Skin of body (tissue), 2 donors: ENCODE measurements around the gene TMEM74B. TPM values are rescaled to one million over a fixed set of nuclear protein-coding genes. Genes with fewer than 3 reads are reported as not detected.
"Not testable (repeated sequence)": the region's sequence is repeated elsewhere in the genome, so short reads cannot be mapped to it uniquely, and the experiment has no call there.

Experiments
- DNase-seq: peaks from one replicate; lab custom pipeline; 2025; lab: John Stamatoyannopoulos, UW
- total RNA-seq: library from RNA; depleted of rRNA; stranded (reverse); fragments of >200 nt; gene quantifications from one replicate; pipeline ENCODE4 v1.2.3, GENCODE V29; 2014

Gene TMEM74B
- total RNA-seq, 1 donor from 2014 or later = 2.5 TPM

DNA sequence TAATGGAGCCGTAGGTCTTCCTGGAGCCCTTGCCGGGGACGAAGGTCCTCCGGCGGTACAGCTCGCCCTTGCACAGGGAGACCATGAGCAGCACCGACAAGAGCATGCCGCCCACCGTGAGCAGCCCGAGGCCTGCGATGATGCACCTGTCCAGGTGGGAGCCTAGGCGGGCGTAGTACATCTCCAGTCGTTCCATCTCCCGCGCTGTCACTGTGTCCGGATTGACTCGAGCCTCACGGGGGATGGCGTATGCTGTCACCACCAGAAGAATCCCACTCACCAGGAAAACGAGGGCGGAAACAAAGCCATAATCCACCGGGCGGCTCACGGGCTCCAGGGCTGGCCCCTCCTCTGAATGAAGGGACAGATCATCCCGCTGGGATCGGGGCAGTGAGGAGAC is 3.8 kb downstream of the TMEM74B start:
- DNase-seq = no peak

DNA sequence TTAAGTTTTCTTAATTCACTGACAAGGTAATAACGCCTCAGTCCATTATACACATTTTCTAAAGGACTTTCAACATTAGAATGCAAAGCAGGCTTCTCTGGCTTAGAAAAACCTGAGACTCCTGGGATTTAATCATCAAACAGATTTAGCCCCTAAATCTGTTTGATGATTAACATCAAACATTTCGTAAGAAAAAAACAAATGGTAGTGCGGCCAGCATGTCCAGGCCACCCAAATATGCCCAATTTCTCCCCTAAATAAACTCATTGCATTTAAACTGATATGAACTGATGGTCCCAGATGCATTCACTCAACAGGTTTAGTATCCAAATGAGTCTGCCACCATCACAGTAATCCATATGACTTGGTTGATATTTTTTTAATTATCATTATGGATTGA is 6.2 kb downstream of the TMEM74B start:
- no peak for DNase-seq

DNA sequence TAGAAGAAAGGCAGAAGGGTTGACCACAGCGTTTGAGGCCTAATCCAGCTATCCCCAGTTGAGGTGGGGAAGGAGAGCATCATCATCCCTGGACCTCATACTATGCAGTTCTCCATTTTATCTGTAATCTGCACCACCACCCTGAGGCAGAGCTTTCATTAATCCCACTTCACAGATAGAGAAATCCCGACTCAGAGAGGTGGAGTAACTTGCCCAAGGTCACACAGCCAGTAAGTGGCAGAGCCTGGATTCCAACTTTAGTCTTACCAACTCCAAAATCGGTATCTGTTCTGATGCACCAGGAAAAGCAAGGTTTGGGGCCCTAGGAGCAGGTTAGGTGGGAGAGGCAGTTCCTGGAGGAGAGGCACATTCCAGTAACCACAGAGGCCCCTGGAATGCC is 6.7 kb downstream of the TMEM74B start:
- no peak for DNase-seq

DNA sequence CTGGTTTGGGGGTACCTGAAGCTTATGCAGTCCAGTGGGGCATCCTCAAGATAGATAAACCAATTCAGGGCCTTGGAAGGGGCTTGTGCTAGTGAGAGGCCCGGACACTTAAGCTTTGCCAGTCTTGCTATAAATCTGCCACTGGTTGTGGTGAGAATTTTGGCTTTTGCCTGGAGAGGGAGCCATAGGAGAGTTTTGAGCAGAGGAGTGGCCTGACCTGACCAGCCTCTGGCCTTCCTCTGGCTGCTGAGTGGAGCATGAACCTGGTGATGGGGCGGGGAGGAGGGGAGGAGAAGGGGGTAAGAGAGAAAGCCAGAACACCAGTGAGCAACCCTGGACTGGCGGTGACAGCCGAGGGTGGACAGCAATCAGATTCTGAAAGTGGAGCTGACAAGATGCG is 7.1 kb downstream of the TMEM74B start:
- DNase-seq = no peak

DNA sequence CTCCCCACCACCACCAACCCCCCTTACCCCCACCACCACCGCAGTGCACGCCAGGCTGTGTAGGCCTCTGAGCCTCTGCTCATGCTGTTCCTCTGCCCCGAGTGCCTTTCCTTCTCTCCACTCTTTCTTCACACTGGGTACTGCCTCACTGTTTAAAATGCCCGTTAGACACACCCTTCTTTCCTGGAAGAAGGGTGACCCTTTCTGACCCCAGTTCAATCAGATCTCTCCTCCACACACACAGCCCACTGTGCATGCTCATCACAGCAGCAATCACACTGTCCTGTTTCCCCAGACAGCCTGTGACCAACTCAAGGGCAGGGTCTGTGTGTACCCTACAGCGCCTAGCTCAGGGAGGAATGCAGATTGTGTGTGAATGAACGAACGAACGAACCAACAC is 10.0 kb downstream of the TMEM74B start:
- DNase-seq = no peak

DNA sequence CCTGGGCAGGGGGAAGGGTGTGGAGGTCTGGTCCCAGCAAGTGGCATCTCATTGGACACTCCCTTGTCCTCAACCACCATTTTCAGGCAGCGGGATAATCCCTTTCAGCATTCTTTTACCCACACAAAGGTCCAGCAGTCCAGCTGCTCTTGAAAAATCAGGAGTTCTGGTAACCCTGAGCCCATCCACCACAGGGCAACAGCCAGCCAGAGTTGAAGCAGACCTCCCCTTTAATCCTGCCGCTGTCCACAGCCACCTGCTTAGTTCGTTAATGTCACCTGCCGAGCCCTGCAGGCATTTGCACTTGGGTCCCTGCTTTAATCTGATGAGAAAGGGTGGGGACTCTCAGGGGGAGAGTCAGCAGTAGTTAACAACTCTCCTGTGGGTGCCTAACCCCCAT is 11.1 kb downstream of the TMEM74B start:
- no peak for DNase-seq

DNA sequence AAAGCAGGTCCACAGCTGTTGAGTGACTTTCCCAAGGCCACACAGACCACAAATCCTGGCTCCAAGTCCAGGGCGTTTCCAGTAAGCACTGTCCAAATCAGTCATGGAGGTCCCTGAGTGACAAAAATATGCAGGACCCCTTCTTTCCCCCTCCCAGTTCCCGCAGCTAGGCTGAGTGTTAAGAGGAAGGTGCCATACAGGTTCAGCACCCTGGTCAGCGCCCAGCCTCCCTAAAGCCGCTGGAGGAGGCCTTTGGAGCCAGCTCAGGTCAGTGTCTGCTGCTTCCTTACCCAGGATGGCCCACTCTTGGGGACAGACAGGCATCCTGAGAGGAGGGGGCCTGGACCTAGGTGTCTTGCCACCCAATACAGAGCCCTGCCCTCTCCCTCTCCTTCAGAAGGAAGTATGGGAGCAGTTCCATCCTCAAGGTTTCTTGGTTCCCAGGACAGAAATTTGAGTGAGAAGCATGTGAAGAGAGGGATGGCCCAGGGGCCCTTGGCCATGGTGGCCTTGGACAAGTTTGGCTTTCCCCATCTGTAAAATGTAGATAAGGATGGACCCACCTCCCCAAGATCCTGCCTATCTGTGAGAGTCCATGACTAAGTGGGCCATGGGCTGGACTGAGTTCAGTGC is 13.2 kb downstream of the TMEM74B start:
- no peak for DNase-seq

DNA sequence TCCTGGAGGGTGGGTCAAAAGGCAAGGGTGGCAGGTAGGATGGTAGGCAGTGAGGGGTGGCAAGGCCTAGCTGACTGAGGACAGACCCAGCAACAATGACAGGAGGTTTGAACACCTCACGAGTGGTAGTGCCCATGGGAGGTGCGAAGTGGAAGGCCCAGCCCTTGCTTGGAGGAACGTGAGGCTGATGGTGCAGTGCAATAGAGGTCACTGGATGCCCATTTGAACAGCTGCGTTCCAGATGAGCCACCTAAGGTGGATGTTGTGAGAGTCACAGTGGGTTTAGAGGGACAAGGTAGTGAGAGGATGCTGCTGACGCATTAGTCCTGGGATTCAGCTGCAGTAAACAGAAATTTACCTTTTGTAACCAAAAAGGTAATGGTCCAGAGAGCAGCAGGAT is 15.6 kb downstream of the TMEM74B start:
- no peak for DNase-seq

DNA sequence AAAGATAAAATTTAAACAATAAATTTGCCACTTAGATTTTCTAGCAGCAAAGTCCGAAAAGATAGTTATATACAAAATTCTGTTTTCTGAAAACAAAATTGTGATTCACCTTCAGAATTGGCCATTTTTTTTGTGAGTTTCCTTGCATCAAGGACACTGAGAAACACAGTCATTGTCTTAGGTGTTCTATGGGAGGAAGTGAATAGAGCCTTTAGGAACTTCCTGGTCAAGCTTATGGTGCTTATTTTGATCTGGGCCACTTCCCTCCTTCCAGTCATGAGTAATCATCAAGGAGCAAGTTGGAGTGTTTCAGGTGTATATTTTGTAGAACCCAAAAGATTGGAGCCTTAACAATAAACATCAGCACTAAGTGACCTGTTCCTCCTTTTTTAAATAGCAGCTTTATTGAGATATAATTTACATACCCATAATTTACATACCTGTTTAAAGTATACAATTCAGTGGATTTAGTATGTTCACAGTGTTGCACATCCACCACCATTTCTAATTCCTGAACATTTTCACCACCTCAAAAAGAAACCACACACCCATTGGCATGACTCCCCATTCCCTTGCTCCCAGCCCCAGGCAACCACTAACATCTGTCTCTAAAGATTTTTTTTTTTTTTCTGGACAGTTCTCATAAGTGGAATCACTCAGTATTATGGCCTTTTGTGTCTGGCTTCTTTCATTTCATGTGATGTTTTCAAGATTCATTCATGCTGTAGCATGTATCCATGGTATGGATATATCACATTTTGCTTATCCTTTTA is 17.6 kb downstream of the TMEM74B start:
- DNase-seq = no peak

DNA sequence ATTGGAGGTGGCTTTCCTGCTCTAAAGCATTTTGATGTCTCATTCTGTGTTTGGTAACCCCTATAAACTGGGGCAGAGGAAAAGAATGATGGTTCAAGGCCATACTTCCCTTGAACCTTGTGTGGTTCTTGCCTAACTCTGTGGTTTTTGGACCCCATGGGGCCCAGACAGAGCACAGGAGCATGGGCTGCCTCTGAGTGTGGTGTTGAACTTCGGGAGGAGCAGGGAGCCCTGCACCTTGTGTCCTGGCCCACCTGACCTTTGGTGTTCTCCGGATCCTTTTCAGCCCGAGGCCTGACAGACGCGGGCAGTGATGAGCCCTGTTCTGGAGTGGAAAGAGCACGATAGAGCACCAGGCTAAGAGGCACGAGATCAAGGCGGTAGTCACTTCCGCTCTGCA is 18.8 kb downstream of the TMEM74B start:
- DNase-seq = no peak

DNA sequence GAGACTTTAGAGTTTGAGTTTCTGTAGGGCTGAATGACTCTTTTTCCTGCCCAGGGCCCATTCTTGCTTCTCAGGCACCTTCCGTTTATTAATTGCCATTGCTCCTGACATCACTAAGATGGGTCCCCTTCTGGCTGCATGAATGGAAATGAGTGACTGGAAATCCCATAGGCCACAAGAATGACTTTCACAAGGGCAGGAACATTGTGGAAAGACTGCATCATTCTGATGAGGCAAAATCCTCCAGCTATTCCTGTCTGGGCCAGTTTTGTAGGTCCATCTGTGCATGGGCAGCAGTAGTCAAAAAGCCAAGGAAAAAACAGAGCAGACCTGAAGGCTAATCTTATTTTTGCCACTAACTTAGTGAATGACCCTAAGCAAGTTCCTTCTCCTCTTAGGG is 19.3 kb downstream of the TMEM74B start:
- no peak for DNase-seq

DNA sequence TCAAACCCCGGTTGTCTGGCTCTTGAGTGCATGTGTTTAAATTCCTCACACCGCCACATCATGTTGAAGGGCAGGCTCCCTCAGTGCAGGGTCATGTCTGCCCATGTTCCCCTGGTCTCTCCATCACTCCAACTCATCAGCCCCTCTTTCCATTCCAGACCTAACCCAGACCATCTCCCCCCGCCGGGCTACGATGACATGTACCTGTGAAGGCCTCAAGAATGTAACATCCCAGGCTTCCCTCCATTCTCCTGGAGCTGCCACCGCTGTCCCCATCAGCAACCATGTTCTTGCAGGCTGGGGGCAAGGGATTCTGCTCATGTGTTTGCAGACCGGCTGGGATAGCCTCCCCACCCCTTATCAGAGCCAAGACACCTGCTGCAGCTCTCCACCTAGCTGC is 19.9 kb downstream of the TMEM74B start:
- DNase-seq = no peak

DNA sequence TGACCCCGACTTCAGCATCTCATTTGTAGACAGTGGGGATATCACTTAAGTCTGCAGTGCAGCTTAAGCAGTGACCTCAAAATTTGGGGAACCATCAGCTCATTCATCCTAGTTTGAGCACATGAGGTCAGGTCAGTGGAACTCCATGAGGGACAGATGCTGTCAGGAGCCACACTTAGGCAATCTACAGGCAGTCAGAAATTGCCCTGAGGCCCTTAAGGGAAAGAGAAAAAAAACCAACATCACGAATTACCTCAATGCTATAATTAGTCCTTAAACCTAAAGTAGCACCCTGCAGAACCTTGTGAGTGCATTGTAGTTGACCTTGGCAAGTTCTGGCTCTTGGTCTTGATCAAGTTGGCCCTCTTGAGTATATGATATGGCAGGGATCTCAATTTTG is 21.1 kb downstream of the TMEM74B start:
- no peak for DNase-seq

DNA sequence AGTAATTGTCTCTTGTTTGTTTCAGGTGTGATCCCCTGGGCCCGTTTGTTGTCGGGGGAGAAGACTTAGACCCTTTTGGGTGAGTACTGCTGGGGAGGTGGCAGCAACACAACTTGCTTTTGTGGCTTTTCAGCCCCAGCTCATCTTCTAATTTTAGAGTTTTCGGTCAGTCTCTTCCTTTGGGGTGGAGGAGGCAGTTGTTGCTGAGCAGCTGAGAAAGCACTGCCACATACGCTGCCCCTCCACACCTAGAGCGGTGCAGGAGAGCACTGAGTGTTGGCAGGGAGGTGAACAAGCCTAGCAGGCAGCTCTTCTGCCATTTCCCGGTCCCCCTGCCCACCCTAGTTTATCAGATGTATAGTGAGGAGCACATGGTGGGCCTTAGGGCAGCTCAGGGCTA is 21.7 kb downstream of the TMEM74B start:
- no peak for DNase-seq

DNA sequence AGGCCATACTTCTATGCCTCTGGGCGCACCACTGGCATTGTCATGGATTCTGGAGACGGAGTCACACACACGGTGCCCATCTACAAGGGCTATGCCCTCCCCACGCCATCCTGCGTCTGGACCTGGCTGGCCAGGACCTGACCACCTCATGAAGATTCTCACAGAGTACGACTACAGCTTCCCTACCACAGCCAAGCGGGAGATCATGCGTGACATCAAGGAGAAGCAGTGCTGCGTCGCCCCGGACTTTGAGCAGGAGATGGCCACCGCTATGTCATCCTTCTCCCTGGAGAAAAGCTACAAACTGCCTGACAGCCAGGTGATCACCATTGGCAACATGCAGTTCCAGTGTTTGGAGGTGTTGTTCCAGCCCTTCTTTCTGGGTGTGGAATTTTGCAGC is 23.8 kb downstream of the TMEM74B start:
- DNase-seq = no peak

DNA sequence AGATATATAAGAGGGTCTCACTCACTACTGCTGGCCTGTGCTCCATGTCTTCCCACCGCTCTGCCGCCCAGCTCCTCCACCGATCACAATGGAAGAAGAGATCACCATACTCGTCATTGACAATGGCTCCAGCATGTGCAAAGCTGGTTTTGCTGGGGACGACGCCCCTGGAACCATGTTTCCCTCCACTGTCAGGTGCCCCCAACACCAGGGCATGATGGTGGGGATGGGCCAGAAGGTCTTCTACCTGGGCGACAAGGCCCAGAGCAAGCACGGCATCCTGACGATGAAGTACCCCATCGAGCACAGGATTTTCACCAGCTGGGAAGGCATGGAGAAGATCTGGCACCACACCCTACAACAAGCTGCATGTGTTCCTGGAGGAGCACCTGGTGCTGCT is 24.3 kb downstream of the TMEM74B start:
- DNase-seq = no peak

DNA sequence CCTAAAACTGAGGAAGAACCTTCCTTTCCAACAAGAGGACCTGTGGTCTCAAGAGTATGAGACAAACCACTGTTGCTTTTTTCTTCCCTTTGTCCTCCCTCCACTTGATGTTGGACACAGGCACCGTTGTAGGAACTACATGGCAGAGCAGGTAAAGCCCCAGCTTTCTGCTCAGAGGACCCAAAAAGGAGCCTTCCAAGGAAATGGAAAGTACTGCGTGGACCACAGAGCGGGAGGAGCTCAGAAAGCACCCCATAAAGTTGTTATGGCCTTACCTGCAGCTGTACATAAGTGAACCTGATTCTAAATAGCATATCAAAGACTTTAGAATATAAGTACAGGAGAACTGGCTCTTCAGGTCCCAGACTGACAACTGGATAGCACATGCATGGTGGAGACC is 29.4 kb downstream of the TMEM74B start:
- no peak for DNase-seq

DNA sequence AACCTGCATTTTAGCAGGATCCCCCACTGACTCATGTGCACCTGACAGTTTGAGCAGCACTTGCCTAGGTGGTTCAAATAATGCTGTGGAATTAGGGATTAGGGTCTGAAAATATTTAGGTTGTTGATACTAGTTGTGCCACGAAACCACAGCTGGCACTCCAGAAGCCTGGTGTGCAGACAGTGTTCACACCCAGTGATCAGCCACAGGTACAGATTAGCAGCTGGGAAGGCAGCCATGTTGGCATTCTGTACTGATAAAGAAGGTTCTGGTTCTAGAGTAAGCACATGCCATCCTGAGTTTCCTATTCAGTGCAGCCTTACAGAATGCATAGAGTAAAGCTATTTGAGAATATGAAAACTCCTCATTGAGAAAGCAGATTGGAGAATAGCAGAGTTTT is 30.1 kb downstream of the TMEM74B start:
- DNase-seq = no peak

DNA sequence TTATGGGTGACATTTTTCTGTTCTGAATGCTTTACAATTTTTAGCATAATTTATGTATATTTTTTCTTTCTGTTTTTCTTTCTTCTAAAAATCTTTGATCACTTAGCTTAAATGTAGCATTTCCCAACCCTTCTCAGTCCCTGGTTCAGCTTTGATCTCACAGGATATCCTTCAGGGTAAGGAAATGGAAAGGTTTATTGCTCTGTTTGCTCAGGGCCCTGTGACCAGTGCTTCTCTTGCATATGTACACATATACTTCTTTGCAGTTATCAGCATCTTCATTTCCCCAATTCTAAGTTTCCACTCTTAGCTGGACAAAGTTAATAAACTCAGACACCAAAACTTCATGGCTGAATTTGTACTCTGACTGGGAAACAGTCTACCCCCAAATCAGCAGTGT is 30.6 kb downstream of the TMEM74B start:
- no peak for DNase-seq

DNA sequence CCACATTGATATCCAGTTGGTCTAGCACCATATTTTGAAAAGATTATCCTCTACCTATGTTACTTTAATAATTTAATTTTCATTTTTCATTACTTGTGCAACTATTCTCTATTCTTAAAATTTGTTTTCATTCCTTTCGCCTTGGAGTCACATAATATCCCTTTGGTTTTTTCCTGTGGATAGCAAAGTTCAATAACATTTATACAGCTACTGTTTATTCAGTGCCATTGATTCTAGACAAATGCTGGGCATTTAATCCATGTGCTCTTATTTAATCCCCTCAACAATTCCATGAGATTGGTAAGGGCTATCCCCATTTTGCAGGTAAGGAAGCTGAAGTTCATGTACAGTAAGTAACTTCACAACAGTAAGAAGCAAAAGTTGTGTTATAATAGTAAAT is 33.8 kb downstream of the TMEM74B start:
- DNase-seq = no peak

DNA sequence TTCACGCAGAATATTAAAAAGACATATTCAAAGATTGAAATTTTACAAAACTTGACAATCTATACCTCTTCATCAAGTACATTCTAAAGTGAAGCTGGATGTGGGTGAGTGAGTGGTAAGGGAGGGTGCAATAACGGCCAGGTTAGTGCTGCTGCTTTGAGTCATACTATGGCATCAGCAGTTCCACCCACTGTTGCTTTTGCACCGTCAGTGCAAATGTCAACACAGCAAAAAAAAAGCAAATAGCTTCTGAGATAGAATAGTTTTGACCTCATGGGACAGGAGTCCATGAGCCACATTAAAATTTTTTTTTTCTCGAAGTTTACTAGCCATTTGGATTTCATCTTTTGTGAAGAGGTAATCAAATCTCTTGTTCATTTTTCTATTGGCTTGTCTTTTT is 34.6 kb downstream of the TMEM74B start:
- DNase-seq = no peak

DNA sequence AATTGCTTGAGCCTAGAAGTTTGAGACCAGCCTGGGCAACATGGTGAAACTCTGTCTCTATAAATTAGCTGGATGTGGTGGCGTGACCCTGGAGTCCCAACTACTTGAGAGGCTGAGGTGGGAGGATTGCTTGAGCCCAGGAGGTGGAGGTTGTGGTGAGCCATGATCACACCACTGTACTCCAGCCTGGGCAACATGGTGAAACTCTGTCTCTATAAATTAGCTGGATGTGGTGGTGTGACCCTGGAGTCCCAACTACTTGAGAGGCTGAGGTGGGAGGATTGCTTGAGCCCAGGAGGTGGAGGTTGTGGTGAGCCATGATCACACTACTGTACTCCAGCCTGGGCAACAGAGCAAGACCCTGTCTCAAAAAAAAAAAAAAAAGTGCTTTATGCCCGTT is 35.0 kb downstream of the TMEM74B start:
- not testable (repeated sequence) for DNase-seq

DNA sequence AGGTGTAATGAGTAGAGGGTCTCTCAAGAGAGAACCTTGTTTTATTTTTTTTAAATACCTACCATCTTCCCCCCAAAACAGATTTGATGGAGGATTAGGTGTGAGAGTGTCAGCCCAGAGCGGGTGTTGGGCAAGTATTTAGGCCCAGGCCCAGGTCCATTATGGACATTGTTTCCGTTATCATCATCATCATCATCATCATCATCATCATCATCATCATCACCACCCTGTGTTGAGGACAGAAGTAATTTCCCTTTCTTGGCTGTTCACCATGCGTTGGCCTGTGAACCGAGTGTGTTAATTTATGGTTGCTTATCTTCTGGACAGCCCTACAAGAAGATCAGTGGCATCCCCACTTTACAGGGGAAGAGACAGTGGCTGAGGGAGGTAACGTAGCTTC is 37.8 kb downstream of the TMEM74B start:
- DNase-seq = no peak
